NCI-H2081 treated with DMSO at 0.1 percent for 48 hours (cell line): ENCODE results near the gene TDRKH.

ENCODE experiments used
- DNase-seq: peaks from one replicate; lab custom pipeline; 2025; lab: John Stamatoyannopoulos, UW

The TDRKH gene, protein sequence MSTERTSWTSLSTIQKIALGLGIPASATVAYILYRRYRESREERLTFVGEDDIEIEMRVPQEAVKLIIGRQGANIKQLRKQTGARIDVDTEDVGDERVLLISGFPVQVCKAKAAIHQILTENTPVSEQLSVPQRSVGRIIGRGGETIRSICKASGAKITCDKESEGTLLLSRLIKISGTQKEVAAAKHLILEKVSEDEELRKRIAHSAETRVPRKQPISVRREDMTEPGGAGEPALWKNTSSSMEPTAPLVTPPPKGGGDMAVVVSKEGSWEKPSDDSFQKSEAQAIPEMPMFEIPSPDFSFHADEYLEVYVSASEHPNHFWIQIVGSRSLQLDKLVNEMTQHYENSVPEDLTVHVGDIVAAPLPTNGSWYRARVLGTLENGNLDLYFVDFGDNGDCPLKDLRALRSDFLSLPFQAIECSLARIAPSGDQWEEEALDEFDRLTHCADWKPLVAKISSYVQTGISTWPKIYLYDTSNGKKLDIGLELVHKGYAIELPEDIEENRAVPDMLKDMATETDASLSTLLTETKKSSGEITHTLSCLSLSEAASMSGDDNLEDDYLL

DNA sequence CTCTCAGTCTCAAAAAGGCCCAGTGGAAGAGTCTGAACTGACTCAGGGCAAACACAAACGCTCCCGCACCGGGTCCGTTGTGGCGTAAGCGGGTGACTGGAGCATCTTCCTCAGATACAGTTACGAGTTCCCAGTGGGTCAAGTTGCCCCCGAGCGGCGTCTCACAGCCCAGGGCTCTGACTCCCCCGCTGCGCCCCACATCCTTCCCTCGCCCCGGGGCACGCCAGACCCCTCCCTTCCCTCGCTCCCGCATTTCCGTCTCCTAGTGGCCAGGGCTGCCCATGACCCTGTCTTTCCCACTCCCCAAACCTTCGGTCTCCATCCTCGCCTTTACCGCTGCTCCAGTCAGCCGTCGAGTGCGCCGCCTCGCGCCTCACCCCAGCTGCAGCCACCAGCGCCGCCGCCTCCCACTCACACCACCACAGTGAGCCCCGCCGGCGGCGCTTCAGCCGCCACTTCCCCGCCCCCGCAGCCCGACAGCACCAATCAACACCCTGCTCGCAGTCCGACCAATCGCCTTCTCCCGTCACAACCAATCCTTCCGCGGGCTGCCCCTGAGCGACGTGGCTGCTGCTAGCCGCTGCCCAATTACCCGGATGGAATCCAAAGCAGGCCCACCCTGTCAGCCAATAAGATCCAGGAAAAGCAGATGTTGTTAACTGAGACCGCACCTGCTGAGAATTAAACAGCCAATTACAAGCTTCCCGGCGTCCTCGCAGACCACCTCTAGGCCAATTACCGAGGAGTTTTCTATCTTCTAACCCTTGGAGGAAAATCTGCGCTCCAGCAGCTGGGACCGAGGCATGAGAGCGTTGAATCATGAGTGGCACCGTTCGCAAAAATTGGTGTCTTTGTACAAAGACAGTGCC, at the start of gene TDRKH:
TDRKH (minus strand) TSS at position 430 of the 869 bp plus-strand sequence. CDS start 7,478 bp downstream, outside the sequence.
- DNase-seq: peak; percentile 100

DNA sequence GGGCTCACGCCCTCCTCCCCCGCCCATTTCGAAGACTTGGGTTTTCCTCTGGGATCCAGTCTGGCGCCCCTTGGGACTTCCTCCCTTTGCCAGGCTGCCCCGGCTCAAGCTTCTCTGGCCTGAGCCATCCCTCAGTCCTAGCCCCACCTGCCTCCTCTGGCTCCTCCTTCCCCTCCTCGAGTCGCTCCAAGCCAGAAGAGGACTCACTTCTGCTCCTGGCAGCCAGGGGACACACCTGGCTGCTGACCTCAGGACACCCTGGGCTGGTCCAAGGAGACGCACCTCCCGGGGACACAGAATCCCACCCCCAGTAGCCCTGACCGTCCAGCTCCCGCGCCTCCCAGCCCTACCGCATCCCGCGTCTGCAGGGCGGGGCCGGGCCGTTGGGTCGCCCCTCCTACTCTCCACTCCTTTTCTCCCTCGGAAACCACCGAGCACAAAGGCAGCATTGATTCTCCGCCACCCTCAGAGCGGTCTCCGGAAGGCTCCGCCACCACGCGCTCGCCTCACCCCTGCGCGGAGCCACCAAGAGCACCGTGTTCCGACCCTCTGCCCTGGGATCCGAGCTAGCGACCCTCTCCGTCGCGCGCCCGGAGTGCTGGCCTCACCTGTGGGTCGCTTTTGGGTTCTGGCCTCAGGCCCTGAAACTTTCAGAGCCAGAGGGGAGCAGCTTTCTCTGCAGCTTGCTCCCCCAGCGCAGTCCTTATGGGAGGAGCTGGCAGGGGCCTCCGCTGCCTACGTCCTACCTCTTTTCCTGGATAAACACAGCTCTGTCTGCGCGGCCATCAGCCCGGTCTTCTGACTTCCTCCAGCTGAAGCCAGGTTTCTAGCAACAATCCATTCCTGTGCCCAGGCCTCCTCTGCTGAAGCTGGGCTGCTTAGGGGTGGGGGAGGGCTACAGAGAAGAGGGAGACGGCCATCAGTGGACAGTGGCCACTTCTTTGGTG, 49.4 kb upstream of the TDRKH start, which contains the start of gene C2CD4D:
C2CD4D (minus strand) TSS at position 364 of the 947 bp plus-strand sequence. CDS start 831 bp downstream, outside the sequence.
- DNase-seq: peak; percentile 14

DNA sequence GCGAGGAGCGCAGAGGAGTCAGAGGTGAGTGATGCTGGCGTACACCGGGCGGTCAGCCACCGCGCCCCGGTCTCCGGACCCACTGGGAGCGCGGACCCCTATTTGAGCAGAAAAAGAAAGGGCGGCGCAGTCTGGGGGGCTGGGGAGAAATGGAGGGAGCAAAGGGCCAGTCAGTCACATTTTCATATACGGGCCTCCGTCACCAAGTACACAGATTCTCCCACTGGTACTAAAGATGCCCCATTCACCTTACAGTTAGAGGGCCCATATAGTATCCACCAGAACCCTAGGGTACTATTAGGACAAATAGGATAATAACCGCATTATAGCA, 48.7 kb upstream of the TDRKH start:
- no peak for DNase-seq

- DNase-seq: no peak
Measured at GRCh38 chr1:151838222-151839081, 48.2 kb upstream of the TDRKH start.

DNA sequence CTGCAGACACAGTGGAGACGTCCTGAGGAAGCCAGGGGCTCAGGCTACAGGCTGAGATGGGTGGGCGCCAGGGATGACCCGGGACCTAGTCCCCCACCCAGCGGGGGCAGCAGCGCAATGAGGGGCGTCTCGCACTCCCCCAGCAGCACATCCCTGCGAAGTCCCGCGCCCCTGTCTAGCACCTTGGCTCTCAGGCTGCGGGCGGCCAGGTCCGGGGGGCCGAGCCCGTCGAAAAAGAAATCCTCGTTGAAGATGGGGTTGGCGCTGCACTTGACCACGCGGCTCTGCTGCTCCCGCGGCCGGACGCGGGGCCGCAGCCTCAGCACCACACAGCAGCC, 47.6 kb upstream of the TDRKH start:
- no peak for DNase-seq

- DNase-seq: no peak
Measured at GRCh38 chr1:151837197-151837596, 46.9 kb upstream of the TDRKH start.

DNA sequence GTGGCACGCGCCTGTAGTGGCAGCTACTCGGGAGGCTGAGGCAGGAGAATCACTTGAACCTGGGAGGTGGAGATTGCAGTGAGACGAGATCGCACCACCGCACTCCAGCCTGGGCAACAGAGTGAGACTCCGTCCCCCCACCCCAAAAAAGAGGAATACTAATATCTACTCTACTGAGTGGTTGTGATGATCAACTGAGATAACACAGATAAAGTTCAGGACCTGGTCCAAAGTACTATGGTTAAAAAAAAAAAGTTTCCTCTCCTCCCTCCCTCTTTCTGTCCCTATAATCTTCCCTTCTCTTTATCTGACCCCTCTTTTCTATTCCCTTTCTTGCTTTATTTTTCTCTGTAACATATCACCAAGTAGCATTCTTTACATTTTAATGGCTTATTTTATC, 45.3 kb upstream of the TDRKH start:
- no peak for DNase-seq

DNA sequence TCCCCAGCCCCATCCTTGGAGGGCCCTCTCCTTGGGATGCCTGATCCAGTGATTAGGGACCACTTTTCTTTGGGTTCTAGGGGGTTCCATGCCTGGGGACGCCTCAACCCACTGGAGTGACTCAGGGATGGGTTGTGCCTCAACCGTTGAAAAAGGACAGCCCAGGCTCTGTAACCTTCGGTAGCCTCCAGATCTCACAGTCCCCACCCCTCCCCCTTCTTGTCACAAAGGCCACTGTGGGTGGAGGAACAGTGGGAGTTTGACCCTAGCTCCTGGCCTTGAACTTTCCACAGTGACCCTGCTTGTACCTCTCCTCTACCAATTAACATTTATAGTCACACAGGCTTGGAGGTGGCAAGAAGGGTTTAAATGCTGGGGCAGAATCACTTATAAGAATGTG, 43.9 kb upstream of the TDRKH start:
- DNase-seq: no peak

- DNase-seq: no peak
Measured at GRCh38 chr1:151833172-151833900, 43.0 kb upstream of the TDRKH start.

DNA sequence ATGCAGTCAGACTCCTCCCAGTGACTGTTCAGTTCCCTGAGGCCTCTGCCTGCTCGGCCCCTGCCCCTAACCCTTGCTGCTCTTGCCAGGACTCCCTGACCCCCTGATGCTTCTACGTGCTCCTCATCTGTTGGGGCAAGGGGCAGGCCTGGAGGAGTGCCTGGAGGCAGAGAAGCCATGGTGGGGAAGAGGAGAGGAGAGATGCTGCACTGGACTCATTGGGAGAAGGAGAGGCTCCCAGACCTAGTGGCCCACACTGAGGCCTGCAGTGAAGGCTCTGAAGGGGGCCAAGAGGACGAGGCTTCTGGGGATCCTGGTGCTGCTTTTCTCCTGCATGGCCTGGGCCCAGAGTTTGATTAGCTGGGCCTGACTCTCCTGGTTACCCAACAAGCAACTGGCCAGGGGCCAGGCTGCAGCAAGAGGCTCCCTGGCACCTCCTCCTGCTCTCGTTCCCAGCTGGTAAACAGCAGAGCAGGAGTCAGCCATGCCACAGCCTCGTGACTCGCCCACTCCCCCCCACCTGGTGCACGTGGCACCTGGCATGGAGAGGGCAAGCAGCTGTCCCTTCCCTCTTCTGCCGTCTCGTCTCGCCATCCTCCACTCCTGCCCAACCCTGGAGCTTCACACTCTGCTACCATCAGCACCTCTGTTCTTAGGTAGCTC, 42.1 kb upstream of the TDRKH start:
- DNase-seq: no peak

DNA sequence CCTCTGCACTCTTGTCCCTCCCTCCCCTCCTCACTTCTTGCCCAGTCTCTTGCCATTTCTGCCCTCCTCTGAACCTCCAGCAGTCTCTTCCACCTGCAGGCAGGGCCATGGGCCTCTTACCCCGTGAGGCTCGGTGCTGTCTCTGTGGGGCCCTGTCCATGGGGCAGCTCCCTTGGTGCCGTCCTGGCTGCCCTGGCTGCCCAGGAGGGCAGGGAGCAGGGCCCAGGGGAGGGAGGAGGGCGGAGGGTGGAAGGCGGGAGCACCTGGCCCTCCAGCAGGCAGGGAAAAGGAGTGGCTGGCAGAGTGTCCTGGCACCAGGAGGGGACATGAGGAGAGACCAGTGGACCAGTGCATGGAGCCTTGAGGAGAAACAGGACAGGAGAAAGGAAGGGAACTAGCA, 41.3 kb upstream of the TDRKH start, which contains the start of gene RORC:
RORC (minus strand) TSS at position 198 of the 400 bp plus-strand sequence; CDS start at position 160, 38 bp downstream.
- DNase-seq: no peak

GRCh38 chr1:151831256-151831591, 40.9 kb upstream of the TDRKH start:
- no peak for DNase-seq

- no peak for DNase-seq
Measured at GRCh38 chr1:151830055-151830454, 39.8 kb upstream of the TDRKH start.

GRCh38 chr1:151829352-151830046, 39.2 kb upstream of the TDRKH start:
- no peak for DNase-seq

GRCh38 chr1:151828921-151829320, 38.6 kb upstream of the TDRKH start:
- no peak for DNase-seq

DNA sequence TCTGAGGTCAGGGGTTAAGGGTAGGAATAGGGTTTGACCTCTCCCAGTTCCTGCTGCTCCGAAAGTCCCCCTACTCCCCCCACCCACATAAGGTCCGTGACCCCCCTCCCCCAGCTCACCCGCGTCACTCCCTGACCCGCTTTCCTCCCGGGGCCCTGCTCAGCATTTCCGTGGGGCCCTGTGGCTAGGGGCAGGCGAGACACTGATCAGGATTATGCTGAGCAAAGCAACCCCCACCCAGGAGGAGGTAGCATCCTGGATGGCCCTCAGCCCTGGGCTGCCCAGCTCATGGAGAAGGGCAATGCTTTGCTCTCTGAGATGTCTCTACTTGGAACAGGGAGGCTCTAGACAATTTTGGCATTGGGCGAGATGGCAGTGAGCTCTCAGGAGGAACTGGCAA, 37.6 kb upstream of the TDRKH start:
- DNase-seq: no peak

DNA sequence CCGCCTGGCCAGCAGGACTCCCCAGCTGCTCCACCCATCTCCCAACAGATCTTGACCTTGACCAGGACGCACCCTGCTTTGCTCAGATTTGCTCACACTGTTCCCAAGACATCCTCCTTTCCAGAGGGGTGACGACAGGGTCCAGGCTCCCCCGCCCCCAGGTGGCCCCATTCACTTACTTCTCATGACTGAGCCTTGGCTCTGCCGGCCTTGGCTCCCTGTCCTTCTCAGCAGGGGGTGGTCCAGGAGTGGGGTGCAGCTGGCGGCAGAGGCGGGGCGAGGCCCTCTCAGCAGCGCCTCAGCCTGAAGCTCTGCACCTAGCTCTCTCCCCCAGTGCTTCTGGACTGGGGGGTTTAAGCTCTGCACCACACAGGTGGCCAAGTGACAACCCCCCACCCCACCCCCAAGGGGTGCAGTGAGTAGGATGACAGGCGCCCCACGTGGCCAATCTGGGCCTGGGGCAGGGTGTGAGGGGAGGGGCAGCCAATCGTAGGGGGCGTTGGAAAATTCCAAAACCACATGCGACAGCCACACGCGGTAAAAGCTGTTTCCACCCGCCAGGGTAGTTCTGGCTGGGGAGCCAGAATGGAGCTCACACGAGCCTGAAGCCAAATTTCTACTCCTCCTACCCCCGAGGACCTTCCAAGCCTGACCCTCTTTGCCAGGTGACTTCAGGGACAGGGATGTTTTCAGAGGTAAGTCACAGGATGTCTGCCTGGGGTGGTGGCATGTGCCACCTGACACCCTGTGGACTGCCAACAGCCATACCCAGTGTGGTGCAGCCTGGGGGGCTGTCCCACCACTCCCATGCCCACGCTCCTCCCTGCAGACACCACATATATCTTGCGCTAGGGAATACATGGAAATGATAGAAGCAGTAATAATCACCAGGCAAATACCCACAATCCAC, 35.7 kb upstream of the TDRKH start:
- DNase-seq: no peak

DNA sequence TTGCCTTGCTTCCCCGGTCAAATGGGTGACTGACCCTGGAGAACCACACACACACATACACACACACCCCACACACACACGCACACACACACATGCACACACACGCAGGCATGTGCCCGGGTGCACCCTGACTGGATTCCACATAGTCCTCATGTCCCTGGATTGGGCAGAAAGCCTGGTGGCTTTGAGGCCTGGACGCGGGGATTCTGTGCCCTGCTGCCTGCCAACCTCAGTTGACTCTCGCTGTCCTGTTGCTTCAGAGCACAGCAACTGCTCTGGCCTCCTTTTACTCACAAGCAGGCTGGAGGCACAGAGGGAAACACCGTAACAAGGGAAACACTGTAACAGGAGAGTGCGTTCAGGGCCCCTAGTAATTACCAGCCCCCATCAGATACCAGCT, 34.9 kb upstream of the TDRKH start:
- DNase-seq: no peak
